ENCODE data around the gene JAZF1.

Gene JAZF1

DNA sequence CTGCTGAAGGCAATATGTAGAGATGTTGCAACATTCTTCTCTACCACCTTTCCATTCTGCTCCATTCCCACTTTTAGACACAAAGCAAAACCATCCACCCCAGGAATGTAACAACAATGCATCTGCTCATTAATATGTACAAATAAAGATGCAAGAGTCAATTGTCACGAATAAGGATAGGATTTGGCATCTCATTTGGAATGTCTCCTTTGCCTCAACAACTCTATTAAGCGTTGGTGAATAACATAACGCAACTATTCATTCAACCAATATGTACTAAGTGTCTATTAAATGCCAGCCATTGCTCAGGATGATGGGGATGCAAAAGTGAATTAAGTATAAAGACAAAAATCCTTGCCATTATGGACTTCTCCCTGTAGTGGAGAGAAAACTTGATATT is 152.1 kb downstream of the JAZF1 start:
- TF ChIP-seq, protein P1, sequence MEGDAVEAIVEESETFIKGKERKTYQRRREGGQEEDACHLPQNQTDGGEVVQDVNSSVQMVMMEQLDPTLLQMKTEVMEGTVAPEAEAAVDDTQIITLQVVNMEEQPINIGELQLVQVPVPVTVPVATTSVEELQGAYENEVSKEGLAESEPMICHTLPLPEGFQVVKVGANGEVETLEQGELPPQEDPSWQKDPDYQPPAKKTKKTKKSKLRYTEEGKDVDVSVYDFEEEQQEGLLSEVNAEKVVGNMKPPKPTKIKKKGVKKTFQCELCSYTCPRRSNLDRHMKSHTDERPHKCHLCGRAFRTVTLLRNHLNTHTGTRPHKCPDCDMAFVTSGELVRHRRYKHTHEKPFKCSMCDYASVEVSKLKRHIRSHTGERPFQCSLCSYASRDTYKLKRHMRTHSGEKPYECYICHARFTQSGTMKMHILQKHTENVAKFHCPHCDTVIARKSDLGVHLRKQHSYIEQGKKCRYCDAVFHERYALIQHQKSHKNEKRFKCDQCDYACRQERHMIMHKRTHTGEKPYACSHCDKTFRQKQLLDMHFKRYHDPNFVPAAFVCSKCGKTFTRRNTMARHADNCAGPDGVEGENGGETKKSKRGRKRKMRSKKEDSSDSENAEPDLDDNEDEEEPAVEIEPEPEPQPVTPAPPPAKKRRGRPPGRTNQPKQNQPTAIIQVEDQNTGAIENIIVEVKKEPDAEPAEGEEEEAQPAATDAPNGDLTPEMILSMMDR (IDR thresholded peaks at IDR 0.05; ENCODE audit: low read length), result no peak
- TF ChIP-seq EZH2 (IDR thresholded peaks at IDR 0.05; ENCODE audit: borderline replicate concordance, low read length), result no peak
- H3K27me3 ChIP-seq (ENCODE audit: insufficient read depth, low read length), result no peaks in the 10 kb centered on the region
- no peaks in the 10 kb centered on the region for H3K9me3 ChIP-seq (ENCODE audit: low read length)
- H3K79me2 ChIP-seq (ENCODE audit: insufficient read depth, low read length), result no peaks in the 10 kb centered on the region
- peaks cover 13% of the 10 kb centered on the region for H3K4me1 ChIP-seq (ENCODE audit: insufficient read depth, low read length, severe bottlenecking)
- H3K4me3 ChIP-seq (ENCODE audit: low read depth, low read length, poor library complexity, severe bottlenecking), result no peak overlapping the region
- H3K36me3 ChIP-seq (ENCODE audit: insufficient read depth, low read length), result no peaks in the 10 kb centered on the region
- no peak overlapping the region for H3K27ac ChIP-seq (ENCODE audit: low read depth, low read length, poor library complexity, severe bottlenecking)
- H3K9me2 ChIP-seq (ENCODE audit: low read depth, low read length), result no peaks in the 10 kb centered on the region
- H3K9ac ChIP-seq (ENCODE audit: low read length), result no peak overlapping the region
- no peaks in the 10 kb centered on the region for H3F3A ChIP-seq (ENCODE audit: insufficient read depth, low read length)
- H3K4me2 ChIP-seq (ENCODE audit: low read length), result no peak overlapping the region
- H2AFZ ChIP-seq (ENCODE audit: low read length), result no peak overlapping the region
- H4K20me1 ChIP-seq (ENCODE audit: insufficient read depth, low read length), result no peaks in the 10 kb centered on the region

DNA sequence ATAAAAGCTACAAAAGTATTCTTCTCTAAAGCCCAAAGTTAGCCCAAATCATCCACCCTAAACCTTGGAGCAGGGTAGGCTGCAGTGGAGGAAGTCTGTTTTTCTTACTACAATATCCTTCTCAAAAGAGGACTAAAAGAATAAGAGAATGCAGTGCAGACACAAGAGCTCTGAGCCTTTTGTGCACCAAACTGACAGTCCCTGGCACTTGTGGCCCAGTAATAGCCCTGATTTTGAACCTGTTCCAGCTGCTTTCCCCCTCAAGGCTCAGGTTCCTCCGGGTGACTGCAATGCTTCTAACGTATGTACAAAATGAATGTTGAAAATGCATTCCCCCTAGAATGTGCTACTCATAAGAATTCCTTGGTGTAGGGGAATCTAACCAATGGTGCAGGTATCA is 154.4 kb downstream of the JAZF1 start:
- no peaks in the 10 kb centered on the region for H3K27me3 ChIP-seq (ENCODE audit: insufficient read depth, low read length)
- no peak overlapping the region for H2AFZ ChIP-seq (ENCODE audit: low read length)
- no peak overlapping the region for H3K27ac ChIP-seq (ENCODE audit: low read depth, low read length, poor library complexity, severe bottlenecking)
- H3K9ac ChIP-seq (ENCODE audit: low read length), result no peak overlapping the region
- H3K4me2 ChIP-seq (ENCODE audit: low read length), result no peak overlapping the region
- peaks cover 13% of the 10 kb centered on the region for H3K4me1 ChIP-seq (ENCODE audit: insufficient read depth, low read length, severe bottlenecking)
- H3K79me2 ChIP-seq (ENCODE audit: insufficient read depth, low read length), result no peaks in the 10 kb centered on the region
- no peaks in the 10 kb centered on the region for H4K20me1 ChIP-seq (ENCODE audit: insufficient read depth, low read length)
- H3K4me3 ChIP-seq (ENCODE audit: low read depth, low read length, poor library complexity, severe bottlenecking), result no peak overlapping the region
- H3F3A ChIP-seq (ENCODE audit: insufficient read depth, low read length), result no peaks in the 10 kb centered on the region
- no peaks in the 10 kb centered on the region for H3K9me3 ChIP-seq (ENCODE audit: low read length)
- H3K9me2 ChIP-seq (ENCODE audit: low read depth, low read length), result no peaks in the 10 kb centered on the region
- no peaks in the 10 kb centered on the region for H3K36me3 ChIP-seq (ENCODE audit: insufficient read depth, low read length)
- TF ChIP-seq EZH2 (IDR thresholded peaks at IDR 0.05; ENCODE audit: borderline replicate concordance, low read length), result no peak
- TF ChIP-seq, protein P1 (IDR thresholded peaks at IDR 0.05; ENCODE audit: low read length), result no peak

DNA sequence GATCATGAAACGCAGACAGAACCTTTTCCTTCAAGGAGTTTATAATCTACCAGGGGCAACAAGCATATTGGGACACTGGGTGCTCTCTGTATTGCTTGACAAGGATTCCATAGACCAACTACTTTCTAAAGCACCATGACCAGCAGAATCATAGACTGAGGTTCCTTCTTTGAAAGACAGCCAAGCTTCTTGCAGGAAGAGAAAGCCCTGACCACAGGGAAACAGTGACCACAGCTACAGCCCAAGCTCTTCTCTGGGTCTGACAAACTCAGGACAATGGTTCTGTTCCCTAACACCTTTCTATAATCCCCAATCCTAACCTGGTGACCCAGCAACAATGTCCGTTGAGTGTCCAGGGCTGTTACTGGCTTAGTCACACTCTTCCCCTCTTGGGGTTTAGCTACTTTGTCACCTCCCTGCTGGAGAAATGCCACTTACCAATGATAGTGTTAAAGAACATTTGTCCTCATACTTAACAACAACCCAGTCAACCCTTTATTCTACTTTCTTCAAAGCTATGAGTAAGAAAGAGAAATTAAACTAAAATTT is 155.7 kb downstream of the JAZF1 start:
- Histone ChIP-seq H3F3A (ENCODE audit: insufficient read depth, low read length) (no peaks in the 10 kb centered on the region), H3K4me1 (ENCODE audit: insufficient read depth, low read length, severe bottlenecking) (peaks cover 13% of the 10 kb centered on the region), H3K36me3 (ENCODE audit: insufficient read depth, low read length) (no peaks in the 10 kb centered on the region), H3K79me2 (ENCODE audit: insufficient read depth, low read length) (no peaks in the 10 kb centered on the region), H3K27ac (ENCODE audit: low read depth, low read length, poor library complexity, severe bottlenecking) (no peak overlapping the region), H3K4me3 (ENCODE audit: low read depth, low read length, poor library complexity, severe bottlenecking) (no peak overlapping the region), H3K9me3 (ENCODE audit: low read length) (no peaks in the 10 kb centered on the region), H3K4me2 (ENCODE audit: low read length) (no peak overlapping the region), H3K9me2 (ENCODE audit: low read depth, low read length) (no peaks in the 10 kb centered on the region), H3K27me3 (ENCODE audit: insufficient read depth, low read length) (no peaks in the 10 kb centered on the region), H2AFZ (ENCODE audit: low read length) (no peak overlapping the region), H4K20me1 (ENCODE audit: insufficient read depth, low read length) (no peaks in the 10 kb centered on the region), H3K9ac (ENCODE audit: low read length) (no peak overlapping the region)
- TF ChIP-seq, protein P1 (IDR thresholded peaks at IDR 0.05; ENCODE audit: low read length), result no peak
- no peak for TF ChIP-seq EZH2 (IDR thresholded peaks at IDR 0.05; ENCODE audit: borderline replicate concordance, low read length)

Measured in OCI-LY1 (cell line).